HG03095 (cell line): ENCODE data around the gene KLHL13.

ENCODE experiments used
- ATAC-seq: cut with Tn5 transposase; IDR thresholded peaks from one replicate; pipeline ENCODE4 v1.9.1; 2021; ENCODE audit warnings: moderate library complexity; ENCODE audit not compliant: unreplicated experiment

The KLHL13 gene

GRCh38 chrX:117892469-117892868, 224.1 kb downstream of the KLHL13 start:
- no peak for ATAC-seq

- ATAC-seq: no peak
Measured at GRCh38 chrX:117871796-117872195, 244.8 kb downstream of the KLHL13 start.

GRCh38 chrX:117860517-117860916, 256.1 kb downstream of the KLHL13 start:
- ATAC-seq: no peak

DNA sequence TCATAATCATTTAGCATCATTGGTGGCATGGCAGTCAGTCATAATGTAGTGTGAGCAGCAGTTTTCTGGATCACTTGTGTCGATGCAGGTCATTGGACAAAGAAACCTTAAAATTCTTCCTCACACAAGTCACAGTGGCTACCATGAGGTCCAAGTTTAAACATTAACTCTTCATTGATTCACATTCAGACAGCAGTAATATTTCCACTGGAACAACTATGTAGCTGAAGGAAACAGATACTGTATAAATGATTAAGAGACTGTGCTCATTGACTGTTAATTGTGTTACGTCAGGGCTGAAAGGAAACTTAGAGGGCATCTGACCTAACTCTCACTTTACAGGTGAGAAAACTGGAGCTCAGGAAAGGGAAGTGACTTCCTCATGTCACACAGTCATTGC, 261.8 kb downstream of the KLHL13 start:
- no peak for ATAC-seq

DNA sequence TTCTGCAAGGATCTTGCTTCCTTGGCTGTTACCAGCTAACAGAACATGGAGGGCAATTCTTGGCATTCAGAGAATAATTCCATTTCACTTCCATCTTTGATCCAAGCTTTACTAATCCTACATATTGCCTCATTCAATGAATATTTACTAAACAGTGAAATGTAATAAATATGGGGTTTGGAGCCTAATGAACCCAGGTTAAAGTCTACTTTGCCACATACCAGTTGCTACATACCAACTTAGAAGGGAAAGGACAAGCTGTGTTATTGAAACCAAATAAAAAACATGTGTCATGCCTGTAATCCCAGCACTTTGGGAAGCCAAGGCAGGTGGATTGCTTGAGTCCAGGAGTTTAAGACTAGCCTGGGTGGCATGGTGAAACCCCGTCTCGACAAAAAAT, 265.6 kb downstream of the KLHL13 start:
- ATAC-seq: no peak
